Umbilical cord (tissue), 2 donors: Measurements from ENCODE around the gene DISP3. TPM values are rescaled to one million over a fixed set of nuclear protein-coding genes. Genes with fewer than 3 reads are reported as not detected.

Source experiments
- DNase-seq: peaks from one replicate; pipeline ENCODE4 v3.0.0-alpha.2; 2015; ENCODE audit warnings: low spot score
- total RNA-seq: library from RNA; depleted of rRNA; stranded (reverse); fragments of >200 nt; gene quantifications from one replicate; pipeline ENCODE4 v1.2.3, GENCODE V29; 2014; ENCODE audit warnings: low replicate concordance; ENCODE audit not compliant: insufficient read depth

DISP3 gene
- total RNA-seq, 1 donor from 2014 or later = 0.96 TPM

DNA sequence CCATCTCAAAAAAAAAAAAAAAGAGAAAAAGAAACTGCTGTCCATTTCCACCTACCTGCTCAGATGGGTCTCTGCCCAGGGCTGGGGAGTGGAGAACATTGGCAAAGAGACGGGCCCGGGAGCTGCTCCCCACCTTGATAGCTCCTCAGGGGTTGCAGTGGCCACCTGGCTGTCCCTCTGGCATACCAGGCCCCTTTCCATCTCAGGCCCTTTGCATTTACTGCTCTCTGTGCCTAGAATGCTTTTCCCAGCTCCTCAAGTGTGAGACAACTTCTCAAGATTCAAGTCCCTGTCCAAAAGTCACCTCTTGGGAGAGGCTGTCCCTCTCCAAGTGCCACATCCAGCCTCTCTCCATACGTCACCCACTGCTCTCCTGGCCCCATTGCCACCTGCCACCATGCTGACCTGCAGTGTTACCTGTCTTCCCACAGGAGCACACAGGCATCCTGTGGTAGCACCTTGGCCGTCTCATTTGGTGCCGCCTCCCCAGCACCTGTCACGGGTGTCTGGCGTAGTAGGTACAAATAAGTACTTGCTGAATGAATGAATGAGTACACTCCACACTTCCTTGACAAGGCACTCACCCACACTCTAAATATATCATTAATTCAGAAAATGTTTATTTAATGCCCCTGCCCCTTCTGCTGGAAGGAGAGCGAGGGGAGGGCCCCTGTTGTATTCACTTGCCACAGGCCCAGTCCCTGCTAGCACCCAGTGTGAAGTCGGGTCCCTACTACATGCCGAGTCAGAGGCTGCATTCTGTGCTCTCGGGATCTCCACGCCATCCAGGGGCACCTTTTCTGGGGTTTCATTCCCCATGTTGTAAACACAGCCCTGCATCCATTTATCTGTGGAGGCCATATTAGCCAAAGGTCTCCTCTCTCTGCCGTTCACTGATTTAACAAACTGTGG lies 48.8 kb downstream of the DISP3 start:
- no peak for DNase-seq

DNA sequence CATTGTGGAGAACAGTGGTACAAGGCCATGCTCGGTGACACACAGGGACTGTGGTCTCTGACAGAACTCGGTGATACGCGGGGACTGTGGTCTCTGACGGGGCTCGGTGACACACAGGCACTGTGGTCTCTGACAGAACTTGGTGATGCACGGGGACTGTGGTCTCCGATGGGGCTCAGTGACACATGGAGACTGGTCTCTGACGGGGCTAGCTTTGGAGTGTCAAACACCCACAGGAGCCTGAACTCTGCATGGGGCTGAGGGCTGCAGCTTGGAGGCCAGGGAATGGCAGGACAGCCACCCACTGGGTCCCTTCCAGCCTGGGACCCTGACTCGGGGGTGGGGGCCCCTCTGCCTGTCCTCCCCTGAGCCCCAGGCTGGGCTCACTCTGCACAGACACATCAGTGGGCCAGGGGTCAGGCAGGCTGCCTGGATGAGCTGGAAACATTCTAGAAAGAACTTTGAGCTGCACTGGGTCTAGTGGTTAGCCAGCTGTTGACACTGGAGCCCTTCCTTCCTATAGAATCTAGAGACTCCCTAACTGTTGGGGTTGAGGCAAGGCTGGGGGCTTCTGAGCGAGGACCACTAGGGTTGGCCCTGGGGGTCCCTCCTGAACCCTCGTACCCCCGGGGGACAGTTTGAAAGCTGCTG lies 49.8 kb downstream of the DISP3 start:
- DNase-seq = no peak

DNA sequence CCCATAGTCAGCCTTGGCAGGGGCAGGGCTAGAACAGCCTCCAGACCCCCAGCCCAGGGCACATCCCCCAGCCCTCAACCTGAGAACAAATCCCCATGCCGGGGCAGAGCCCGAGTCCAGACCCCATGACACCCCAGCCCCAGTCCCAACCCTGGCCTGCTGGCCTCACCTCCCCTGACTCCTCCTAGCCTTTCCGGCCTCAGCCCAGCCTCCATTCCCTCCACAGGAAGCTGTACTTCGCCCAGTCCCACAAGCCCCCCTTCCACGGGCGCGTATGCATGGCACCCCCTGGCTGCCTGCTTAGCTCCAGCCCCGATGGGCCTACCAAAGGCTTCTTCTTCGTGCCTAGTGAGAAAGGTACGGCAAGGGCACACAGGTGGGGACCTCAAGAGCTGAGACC lies 50.4 kb downstream of the DISP3 start:
- DNase-seq = no peak

DNA sequence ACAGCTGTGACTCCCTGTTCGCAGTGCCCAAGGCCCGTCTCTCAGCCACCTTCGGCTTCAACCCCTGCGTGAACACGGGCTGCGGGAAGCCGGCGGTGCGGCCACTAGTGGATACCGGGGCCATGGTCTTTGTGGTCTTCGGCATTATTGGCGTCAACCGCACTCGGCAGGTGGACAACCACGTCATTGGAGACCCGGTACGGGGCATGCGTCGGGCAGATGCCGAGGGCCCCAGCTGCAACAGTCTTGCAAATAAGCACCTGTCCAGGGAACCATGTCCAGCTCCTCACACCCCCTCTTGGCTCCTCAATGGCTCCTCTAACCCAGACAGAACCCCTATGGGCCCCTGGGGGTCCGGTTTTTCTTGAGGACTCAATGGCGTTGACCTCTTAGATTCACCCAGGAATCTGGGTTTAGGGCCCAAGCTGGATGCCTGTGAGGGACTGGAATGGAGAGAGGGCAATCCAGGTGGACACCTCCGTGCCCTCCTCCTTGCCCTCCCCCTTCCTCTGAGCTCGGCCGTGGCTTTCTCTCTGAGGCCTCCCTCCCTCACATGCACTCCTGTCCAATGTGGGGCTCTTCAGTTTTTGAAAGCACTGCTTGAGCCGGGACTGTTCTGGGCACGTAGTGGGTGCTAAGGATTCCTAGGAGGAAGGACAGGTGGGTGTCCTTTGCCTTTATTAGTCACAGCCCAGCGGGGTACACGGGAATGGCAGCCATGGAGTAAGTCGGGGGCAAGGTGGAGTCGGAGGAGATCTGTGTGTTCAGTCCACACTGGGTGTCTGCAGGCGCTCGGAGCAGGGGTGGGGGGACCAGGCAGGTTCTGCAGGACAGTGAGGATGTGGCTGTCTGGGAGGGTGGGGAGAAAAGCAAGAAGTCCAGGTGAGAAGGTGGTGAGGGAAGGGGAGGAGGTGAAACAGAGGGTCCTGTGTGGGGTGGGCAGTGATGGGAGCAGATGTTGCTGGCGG lies 51.1 kb downstream of the DISP3 start:
- DNase-seq = no peak

DNA sequence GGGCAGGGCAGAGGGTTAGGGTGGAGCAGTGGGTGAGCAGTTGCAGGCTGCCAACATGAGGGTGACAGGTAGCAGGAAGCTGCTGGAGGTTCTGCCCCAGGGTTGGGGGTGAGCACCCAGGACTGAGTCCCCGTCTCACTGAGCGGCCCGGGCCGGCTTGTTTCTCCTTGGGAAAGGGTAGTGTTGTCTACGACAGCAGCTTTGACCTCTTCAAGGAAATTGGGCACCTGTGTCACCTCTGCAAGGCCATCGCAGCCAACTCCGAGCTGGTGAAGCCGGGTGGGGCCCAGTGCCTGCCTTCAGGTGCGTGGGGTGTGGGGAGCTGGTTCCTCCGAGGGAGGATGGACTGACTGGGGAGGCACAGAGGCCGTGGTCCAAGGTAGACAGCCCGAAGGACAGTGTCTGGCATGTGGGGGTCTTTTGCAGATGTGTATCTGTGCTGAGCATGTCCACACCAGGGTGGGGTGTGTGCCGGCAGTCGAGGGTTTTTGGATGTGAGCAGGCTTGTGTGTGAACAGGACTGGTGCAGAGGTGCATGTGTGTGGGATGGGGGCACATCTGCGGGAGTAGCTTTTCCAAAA lies 51.9 kb downstream of the DISP3 start:
- no peak for DNase-seq

DNA sequence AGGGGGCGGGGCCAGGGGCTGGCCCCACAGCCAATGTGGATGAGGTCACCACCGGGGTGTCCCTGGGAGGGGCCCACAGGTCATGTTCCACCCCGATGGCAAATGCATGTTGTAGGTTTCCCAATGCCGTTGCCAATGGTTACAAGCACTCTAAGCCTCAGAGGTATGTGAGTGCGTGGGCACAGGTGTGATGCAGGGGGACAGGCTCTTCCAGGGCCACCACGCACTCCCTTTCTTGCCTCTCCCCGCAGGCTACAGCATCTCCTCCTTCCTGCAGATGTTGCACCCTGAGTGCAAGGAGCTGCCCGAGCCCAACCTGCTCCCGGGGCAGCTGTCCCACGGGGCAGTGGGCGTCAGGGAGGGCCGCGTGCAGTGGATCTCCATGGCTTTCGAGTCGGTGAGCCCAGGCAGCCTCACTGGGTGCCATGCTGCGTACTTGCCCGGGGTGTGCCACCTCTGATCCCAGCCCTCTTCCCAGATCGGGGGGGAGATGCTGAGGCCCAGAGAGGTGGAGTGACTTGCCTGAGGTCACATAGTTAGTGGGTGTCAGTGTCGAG lies 52.4 kb downstream of the DISP3 start:
- peak; percentile 6 for DNase-seq

DNA sequence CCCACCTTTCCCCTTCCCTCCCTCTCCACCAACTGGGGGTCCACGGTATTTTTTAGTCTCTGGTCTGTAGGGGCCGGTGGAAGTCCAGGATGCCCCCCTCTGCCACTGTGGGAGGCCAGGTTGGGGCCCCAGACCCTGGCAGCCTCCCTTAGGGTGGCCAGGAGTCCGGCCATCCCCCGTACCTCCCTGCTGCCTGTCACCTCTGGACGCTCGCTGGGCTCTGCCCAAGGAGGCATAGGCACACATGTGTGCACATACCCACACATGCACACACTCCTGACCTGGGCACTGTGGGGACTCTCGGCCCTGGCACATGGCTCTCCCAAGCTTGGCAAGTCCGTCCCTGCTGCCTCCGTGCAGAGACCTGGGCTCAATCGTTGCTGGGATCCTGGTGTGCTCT lies 53.0 kb downstream of the DISP3 start:
- no peak for DNase-seq

DNA sequence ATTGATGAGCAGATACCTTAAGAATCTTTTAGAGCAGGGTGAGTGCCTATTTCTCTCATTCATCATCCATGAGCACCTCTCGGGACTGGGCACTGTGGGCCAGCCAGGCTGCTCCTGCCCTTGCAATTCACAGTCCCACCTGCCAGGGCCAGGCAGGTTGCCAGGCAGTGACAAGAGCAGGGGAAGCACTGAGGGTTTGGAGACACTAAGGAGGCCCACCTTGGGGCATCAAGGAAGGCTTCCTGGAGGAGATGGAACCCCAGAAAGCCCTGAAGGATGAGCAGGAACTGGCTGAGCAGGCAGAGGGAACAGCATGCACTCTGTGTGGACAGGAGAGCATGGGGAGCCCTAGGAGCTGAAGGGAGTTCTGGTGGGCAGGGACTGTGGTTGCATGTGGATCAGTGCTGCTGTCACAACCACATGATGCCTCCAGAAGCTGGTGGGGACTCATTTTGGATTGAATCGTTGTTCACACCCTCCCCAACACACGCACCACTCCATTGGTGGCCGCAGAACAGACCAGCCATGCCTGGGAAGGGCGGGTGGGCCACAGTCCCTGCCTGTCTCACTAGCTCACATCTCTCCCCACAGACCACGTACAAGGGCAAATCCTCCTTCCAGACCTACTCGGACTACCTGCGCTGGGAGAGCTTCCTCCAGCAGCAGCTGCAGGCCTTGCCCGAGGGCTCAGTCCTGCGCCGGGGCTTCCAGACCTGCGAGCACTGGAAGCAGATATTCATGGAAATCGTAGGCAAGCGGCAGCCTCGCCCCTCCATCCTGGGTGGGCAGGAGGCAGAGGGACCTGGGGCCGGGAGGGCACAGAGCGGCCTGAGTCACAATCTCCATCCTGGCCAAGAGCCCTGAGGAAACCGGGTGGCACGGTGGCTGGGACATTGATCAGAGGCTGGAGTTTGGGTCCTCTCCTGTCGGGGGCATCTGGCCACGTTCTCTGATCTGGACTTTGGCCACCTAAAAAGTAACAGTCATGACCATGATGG lies 55.1 kb downstream of the DISP3 start:
- DNase-seq = no peak

DNA sequence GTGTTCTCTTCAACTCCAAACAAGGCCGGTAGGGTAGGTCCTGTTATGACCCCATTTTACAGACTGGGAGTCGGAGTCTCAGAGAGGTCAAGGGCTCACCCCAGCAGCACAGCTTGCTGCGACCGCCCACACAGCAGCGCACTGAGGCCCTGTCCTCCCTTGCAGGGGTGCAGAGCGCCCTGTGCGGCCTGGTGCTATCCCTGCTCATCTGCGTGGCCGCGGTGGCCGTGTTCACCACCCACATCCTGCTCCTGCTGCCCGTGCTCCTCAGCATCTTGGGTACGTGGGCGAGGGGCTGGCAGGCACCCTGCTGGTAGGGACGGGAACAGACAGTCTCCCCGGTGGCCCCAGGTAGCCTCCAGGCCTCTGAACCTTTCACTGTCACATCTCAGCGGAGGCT lies 55.9 kb downstream of the DISP3 start:
- no peak for DNase-seq

DNA sequence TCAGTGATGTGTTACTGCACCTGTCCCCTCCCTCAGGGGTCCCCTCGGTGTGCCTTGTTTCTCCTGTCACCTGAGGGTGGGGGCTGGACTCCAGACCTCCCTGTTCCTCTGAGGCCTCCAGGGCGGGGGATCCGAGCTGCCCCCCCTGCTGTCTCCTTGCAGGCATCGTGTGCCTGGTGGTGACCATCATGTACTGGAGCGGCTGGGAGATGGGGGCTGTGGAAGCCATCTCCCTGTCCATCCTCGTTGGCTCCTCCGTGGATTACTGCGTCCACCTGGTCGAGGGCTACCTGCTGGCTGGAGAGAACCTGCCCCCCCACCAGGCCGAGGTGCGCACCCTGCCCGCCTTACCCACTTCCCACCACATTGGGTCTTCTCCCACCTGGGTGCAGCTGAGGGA lies 56.4 kb downstream of the DISP3 start:
- DNase-seq = no peak

DNA sequence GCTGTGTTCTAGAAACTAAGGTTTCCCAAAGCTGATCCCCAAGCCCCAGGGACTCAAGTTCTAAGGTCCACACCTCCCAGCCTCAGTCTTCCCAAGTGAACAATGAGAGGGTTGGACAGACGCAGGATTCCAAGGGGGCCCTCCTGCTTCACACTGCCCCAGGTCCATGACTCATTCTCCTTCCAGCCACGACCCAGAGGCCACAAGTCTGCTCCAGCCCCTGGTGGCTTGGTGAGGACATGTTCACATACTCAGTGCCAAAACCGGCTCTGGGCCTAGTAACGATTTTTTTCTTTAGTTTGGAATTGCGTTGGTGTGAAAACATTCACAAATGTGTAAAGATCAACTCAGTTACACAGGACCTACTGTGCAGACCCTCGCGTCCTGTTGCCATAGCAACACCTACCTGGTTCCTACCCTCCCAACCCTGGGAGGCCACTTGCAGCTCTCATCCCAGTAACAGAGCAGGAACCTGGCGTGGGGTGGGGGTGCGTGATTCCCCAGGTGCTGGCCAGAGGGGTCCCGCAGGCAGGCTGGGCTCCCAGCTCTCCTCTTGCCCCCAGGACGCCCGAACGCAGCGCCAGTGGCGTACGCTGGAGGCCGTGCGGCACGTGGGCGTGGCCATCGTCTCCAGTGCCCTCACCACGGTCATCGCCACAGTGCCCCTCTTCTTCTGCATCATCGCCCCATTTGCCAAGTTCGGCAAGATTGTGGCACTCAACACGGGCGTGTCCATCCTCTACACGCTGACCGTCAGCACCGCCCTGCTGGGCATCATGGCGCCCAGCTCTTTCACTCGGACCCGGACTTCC lies 57.0 kb downstream of the DISP3 start:
- DNase-seq = no peak

DNA sequence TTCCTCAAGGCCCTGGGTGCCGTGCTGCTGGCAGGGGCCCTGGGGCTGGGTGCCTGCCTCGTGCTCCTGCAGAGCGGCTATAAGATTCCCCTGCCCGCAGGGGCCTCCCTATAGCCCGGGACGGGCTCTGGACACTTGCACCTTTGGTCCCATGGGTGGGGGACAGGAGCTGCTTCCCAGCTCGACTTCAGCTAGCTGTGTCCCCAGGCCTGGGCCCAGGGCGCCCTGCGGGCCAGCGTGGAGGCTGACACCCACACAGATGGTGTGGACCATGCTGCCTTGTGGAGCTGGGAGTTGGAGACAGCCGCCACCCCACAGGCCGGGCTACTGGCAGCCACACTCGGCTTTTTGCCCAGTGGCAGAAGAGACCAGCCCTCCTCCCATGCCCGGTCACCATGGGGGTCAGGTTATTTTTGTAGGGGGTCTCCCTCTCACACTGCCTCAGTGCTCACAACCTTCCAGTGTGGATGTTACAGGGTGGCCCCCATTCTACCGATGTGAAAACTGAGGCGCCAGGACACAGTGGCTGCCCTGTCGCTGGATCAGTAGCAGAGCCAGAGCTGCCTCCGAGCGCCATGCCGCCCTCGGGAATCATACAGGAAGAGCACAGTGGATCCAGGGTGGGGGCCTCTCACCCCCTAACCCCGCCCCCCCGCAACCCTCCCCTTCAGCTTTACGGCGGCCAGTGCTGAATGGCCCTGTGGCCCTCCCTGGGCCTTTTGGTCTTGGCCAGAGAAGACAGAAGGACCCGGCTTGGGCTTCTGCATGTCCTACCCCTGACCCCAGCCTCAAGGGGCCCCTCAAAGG lies 57.8 kb downstream of the DISP3 start:
- DNase-seq = no peak

DNA sequence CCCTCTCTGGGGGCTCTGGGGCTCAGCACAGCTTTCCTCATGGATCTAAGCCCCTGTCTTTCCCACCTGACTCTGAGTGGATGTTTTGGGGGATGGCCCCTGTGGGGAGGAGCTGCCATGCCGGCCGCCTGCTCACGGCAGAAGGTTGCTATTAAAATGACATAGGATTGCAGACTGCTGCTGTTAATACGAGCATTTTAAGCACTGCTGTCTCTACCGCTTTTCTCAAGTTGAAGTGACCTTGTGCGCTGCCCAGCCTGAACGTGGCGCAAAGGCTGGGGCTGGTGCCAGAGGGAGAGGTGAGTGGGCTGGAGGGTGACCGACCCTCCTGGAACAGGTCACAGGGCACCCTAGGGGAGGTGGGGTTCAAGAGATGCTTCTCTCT lies 58.4 kb downstream of the DISP3 start:
- DNase-seq = no peak

DNA sequence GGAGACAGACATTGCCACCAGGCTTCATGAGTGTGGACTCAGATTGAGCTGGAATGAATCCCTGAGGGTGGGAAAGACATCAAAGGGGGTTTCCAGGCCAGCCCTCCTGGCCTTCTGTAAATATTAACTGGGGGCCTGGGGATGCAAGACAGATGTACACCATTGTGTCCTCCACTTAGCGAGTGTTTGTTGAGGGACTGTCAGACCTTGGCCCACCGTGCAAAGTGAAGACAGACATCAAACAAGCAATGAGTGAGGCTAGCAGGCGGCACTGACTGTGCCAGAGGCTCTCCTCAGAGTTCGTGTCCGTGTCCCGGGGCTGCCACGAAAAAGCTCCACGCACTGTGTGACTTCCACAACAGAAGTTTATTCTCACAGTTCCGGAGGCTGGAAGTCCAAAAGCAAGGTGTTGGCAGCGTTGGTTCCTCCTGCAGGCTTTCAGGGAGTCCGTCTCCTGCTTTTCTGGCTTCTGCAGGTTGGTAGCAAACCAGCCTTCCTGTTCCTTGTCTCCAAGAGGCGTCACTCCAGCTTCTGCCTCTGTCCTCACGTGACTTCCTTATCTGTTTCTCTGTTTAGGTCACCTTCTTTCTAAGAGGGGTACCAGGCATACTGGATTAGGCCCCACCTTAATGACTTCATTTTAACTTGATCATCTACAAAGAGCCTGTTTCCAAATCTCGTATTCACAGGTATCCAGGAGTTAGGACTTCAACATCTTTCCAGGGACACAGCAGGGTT lies 59.1 kb downstream of the DISP3 start:
- DNase-seq = no peak

DNA sequence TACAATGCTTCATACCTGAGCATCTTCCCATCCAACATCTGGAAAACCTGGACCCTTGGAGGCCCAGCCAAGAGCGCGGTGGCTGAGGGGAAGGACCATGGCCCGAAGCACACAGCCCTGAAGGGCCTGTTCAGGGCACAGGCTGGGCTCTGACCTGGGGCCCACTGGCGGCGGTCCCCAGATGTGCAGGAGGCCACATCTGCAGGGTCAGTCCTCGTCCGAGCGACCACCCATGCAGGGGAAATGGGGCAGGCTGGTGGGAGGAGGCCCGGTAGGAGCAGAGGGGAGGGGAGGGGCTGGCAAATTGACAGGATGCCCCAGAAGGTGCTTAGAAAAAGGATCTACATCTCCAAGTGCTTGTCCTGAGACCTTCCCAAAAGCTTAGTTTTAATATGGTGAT lies 59.9 kb downstream of the DISP3 start:
- no peak for DNase-seq

DNA sequence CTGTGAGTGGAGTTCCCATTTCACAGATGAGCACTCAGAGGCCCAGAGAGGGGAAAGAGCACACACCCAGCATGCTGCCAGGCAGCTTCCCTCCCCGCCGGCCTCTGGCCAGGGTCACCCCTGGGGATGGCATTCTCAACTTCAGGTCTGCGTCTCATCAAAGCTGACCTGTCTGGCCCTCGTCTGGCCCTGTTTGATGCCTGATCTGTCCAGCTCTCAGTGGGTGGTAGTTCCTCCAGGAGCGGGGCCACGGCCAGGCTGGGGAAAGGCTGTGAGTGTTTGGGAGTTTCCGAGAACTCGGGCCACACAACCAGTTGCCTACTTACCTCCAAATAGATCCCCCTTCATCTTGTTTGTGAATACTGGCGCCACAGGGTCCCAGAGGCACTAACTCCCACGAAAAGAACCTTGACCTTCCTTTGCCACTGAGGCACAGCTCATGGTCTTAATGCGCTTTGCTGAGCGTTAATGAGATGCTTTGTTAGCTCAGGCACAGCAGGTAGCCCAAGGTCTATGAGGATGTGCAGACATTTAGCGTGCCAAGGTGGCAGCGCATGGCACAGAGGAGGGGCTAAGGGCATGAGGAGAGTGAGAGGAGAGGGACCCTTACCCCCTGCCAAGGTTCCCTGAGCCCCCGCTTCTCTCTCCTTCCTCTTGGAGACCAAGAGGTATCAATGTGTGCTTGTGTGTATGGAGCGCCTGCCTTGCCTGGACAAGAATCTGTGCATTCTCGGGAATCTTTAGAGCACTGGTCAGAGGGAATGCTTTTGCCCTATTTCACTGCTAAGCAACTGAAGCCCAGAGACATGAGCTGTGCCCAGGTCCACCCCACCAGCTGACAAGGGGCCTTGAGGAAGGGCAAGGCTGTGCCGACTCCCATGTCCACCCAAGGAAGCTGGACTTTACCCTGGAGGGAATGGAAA lies 61.2 kb downstream of the DISP3 start:
- no peak for DNase-seq

DNA sequence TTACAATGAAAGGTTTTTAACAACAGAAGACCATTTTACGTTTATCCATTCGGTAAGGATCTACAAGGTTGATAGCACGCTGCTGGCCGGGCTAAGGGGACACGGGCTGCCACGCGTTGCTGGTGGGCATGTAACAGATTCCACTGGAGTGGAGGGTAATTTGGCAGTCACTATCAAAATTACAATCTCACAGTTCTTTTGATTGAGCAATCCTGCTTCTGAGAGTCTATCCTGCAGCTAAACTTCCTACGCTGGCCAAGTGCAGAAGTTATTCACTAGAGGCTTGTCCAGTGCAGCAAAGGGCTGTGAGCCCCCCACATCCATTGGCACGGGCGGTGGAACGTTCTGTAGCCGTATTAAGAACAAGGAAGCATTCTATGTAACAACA lies 61.8 kb downstream of the DISP3 start:
- no peak for DNase-seq
